Uterus (tissue), 2 donors: Measurements from ENCODE around the gene SLC5A5.

ENCODE experiments used
- POLR2A ChIP-seq, 2 donors: fragments of 450-650 bp; IDR thresholded peaks; one replicate each; pipeline ENCODE4 v1.6.1; 2016; ENCODE audit warnings: antibody characterized with exemption in 2 of 2, mild to moderate bottlenecking in 1 of 2, moderate library complexity in 1 of 2
- TF ChIP-seq, protein P1 (sequence below), 4 experiments: fragments of 200-600 bp in 2 of 4; fragments of 450-650 bp in 2 of 4; sonication (generic) in 2 of 4; IDR thresholded peaks; one replicate each; pipeline ENCODE4 v1.5.1; 2016 to 2019; ENCODE audit warnings: antibody characterized with exemption in 4 of 4, mild to moderate bottlenecking in 2 of 4, moderate library complexity in 1 of 4

GRCh38 chr19:17932485-17933338, 61.0 kb downstream of the SLC5A5 start, which contains the start of gene CCDC124:
- TF ChIP-seq, protein P1, sequence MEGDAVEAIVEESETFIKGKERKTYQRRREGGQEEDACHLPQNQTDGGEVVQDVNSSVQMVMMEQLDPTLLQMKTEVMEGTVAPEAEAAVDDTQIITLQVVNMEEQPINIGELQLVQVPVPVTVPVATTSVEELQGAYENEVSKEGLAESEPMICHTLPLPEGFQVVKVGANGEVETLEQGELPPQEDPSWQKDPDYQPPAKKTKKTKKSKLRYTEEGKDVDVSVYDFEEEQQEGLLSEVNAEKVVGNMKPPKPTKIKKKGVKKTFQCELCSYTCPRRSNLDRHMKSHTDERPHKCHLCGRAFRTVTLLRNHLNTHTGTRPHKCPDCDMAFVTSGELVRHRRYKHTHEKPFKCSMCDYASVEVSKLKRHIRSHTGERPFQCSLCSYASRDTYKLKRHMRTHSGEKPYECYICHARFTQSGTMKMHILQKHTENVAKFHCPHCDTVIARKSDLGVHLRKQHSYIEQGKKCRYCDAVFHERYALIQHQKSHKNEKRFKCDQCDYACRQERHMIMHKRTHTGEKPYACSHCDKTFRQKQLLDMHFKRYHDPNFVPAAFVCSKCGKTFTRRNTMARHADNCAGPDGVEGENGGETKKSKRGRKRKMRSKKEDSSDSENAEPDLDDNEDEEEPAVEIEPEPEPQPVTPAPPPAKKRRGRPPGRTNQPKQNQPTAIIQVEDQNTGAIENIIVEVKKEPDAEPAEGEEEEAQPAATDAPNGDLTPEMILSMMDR (IDR thresholded peaks at IDR 0.05): peak; percentile 57 to 75 (median 66)
- TF ChIP-seq POLR2A (IDR thresholded peaks at IDR 0.05): peak; percentile 79 to 84
